Liver (tissue), 9 donors: Measurements from ENCODE around the gene NR2F1. TPM values are rescaled to one million over a fixed set of nuclear protein-coding genes. Genes with fewer than 3 reads are reported as not detected.

Source experiments
- DNase-seq: peaks from one replicate; pipeline ENCODE4 v3.0.0-alpha.2; 2017; ENCODE audit warnings: low spot score
- H3K27ac ChIP-seq, 2 donors: one replicate each; pipeline ENCODE4 v1.7.0; 2013; ENCODE audit warnings: inconsistent platforms in 2 of 2, low read length in 2 of 2, control low read depth in 1 of 2, low read depth in 1 of 2, mild to moderate bottlenecking in 1 of 2
- H3K27me3 ChIP-seq, 4 donors: one replicate each; pipeline versions ENCODE4 v1.6.1 to v1.7.0; 2013; ENCODE audit warnings: low read length in 3 of 4, inconsistent platforms in 1 of 4, mild to moderate bottlenecking in 1 of 4, moderate library complexity in 1 of 4; ENCODE audit not compliant: control insufficient read depth in 4 of 4, insufficient read depth in 4 of 4
- H3K36me3 ChIP-seq, 4 donors: one replicate each; pipeline versions ENCODE4 v1.6.1 to v1.7.0; 2013; ENCODE audit warnings: low read length in 3 of 4, mild to moderate bottlenecking in 3 of 4, low read depth in 1 of 4, moderate library complexity in 1 of 4; ENCODE audit not compliant: control insufficient read depth in 4 of 4, insufficient read depth in 3 of 4
- H3K4me1 ChIP-seq, 4 donors: one replicate each; pipeline versions ENCODE4 v1.6.1 to v1.7.0; 2013; ENCODE audit warnings: low read length in 3 of 4, mild to moderate bottlenecking in 3 of 4, moderate library complexity in 1 of 4; ENCODE audit not compliant: control insufficient read depth in 4 of 4, insufficient read depth in 4 of 4
- H3K4me3 ChIP-seq, 3 donors: one replicate each; pipeline versions ENCODE4 v1.6.1 to v1.7.0; 2013; ENCODE audit warnings: low read length in 3 of 3, control low read depth in 1 of 3, low read depth in 1 of 3, mild to moderate bottlenecking in 1 of 3
- H3K9ac ChIP-seq, 2 donors: one replicate each; pipeline ENCODE4 v1.7.0; 2013; ENCODE audit warnings: low read length in 2 of 2, mild to moderate bottlenecking in 2 of 2, moderate library complexity in 2 of 2, control low read depth in 1 of 2, low read depth in 1 of 2
- H3K9me3 ChIP-seq, 4 donors: one replicate each; pipeline versions ENCODE4 v1.6.1 to v1.7.0; 2013; ENCODE audit warnings: low read length in 3 of 4; ENCODE audit not compliant: control insufficient read depth in 4 of 4
- CTCF ChIP-seq: fragments of 150-350 bp; IDR thresholded peaks from 2 replicates; pipeline ENCODE4 v1.5.1; 2017; ENCODE audit warnings: improper control_type of control experiment, low read depth, low read length; ENCODE audit not compliant: missing input control
- EGR1 ChIP-seq, 2 donors: IDR thresholded peaks; 2 replicates each; pipeline ENCODE4 v1.6.1; 2016 to 2018; ENCODE audit warnings: antibody characterized with exemption in 2 of 2, low read depth in 2 of 2
- FOXA1 ChIP-seq: IDR thresholded peaks from 2 replicates; pipeline ENCODE4 v1.6.1; 2016; ENCODE audit warnings: antibody characterized with exemption
- FOXA2 ChIP-seq: IDR thresholded peaks from 2 replicates; pipeline ENCODE4 v1.6.1; 2016; ENCODE audit warnings: antibody characterized with exemption
- GABPA ChIP-seq, 2 donors: IDR thresholded peaks in 1 of 2; conservative IDR thresholded peaks in 1 of 2; 2 replicates each; pipeline ENCODE4 v1.6.1; 2016; ENCODE audit warnings: antibody characterized with exemption in 2 of 2, mild to moderate bottlenecking in 1 of 2, moderate library complexity in 1 of 2
- HNF4A ChIP-seq, 2 donors: conservative IDR thresholded peaks; 2 replicates each; pipeline ENCODE4 v1.6.1; 2016; ENCODE audit warnings: antibody characterized with exemption in 2 of 2, mild to moderate bottlenecking in 2 of 2
- HNF4G ChIP-seq: IDR thresholded peaks from 2 replicates; pipeline ENCODE4 v1.6.1; 2016; ENCODE audit warnings: antibody characterized with exemption
- JUND ChIP-seq, 2 donors: IDR thresholded peaks; 2 replicates each; pipeline ENCODE4 v1.6.1; 2016; ENCODE audit warnings: antibody characterized with exemption in 2 of 2
- NR2F2 ChIP-seq: IDR thresholded peaks from 2 replicates; pipeline ENCODE4 v1.6.1; 2016; ENCODE audit warnings: antibody characterized with exemption
- RAD21 ChIP-seq, 2 donors: IDR thresholded peaks; 2 replicates each; pipeline ENCODE4 v1.6.1; 2016; ENCODE audit warnings: antibody characterized with exemption in 2 of 2, mild to moderate bottlenecking in 2 of 2
- REST ChIP-seq: IDR thresholded peaks from 2 replicates; pipeline ENCODE4 v1.6.1; 2016; ENCODE audit warnings: antibody characterized with exemption, mild to moderate bottlenecking
- RXRA ChIP-seq, 2 donors: IDR thresholded peaks; 2 replicates each; pipeline ENCODE4 v1.6.1; 2017 to 2018; ENCODE audit warnings: antibody characterized with exemption in 2 of 2, mild to moderate bottlenecking in 1 of 2
- SP1 ChIP-seq: IDR thresholded peaks from 2 replicates; pipeline ENCODE4 v1.6.1; 2018; ENCODE audit warnings: antibody characterized with exemption, mild to moderate bottlenecking
- TAF1 ChIP-seq: conservative IDR thresholded peaks from 2 replicates; pipeline ENCODE4 v1.6.1; 2016; ENCODE audit warnings: antibody characterized with exemption, mild to moderate bottlenecking
- WGBS: extraction: QIAGEN DNeasy Blood & Tissue Kit; methylation state at CpG from one replicate; pipeline ENCODE4 v1.1.7; 2013; 5-methylcytosine and 5-hydroxymethylcytosine counted together
- polyA plus RNA-seq, 2 donors: library from polyadenylated mRNA; stranded (reverse) in 1 of 2; unstranded in 1 of 2; fragments of 200-250 nt in 1 of 2; fragments of >200 nt in 1 of 2; fragmentation: Nextera tagmentation in 1 of 2; extraction: Ambion mirVana in 1 of 2; gene quantifications; one replicate each; pipeline versions ENCODE4 v1.2.1 to v1.2.3, GENCODE V29; 2013 to 2015
- total RNA-seq, 2 donors: library from RNA; depleted of rRNA; stranded (reverse); fragments of >200 nt; gene quantifications; one replicate each; pipeline ENCODE4 v1.2.3, GENCODE V29; 2014
- TF ChIP-seq, protein P1 (sequence below): IDR thresholded peaks from 2 replicates; pipeline ENCODE4 v1.6.1; 2016; ENCODE audit warnings: antibody characterized with exemption
- TF ChIP-seq, protein P2 (sequence below): IDR thresholded peaks from 2 replicates; pipeline ENCODE4 v1.6.1; 2016; ENCODE audit warnings: antibody characterized with exemption
- TF ChIP-seq, protein P3 (sequence below): IDR thresholded peaks from 2 replicates; pipeline ENCODE4 v1.6.1; 2016; ENCODE audit warnings: antibody characterized with exemption
- donor health status: healthy.
- donor health status: healthy.
- donor health status: healthy.
- donor health status: healthy.
- donor health status: healthy.

NR2F1 gene
- total and polyA plus RNA-seq, 4 donors = 3.9 to 13.0 (median 10.6) TPM

GRCh38 chr5:93623153-93623552, 40.1 kb downstream of the NR2F1 start:
- 77% methylated on average over 4 of the region's 4 CpGs for WGBS
- no peaks in the 10 kb centered on the region for H3K36me3 ChIP-seq
- no peak overlapping the region for H3K4me3 ChIP-seq
- no peak overlapping the region for H3K27ac ChIP-seq
- TF ChIP-seq EGR1 (IDR thresholded peaks at IDR 0.05; ENCODE audit: low read depth in 2 of 2) = no peak
- no peak for TF ChIP-seq RXRA (IDR thresholded peaks at IDR 0.05)
- TF ChIP-seq, protein P1, sequence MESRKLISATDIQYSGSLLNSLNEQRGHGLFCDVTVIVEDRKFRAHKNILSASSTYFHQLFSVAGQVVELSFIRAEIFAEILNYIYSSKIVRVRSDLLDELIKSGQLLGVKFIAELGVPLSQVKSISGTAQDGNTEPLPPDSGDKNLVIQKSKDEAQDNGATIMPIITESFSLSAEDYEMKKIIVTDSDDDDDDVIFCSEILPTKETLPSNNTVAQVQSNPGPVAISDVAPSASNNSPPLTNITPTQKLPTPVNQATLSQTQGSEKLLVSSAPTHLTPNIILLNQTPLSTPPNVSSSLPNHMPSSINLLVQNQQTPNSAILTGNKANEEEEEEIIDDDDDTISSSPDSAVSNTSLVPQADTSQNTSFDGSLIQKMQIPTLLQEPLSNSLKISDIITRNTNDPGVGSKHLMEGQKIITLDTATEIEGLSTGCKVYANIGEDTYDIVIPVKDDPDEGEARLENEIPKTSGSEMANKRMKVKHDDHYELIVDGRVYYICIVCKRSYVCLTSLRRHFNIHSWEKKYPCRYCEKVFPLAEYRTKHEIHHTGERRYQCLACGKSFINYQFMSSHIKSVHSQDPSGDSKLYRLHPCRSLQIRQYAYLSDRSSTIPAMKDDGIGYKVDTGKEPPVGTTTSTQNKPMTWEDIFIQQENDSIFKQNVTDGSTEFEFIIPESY = no peak
- TF ChIP-seq FOXA2 = no peak
- TF ChIP-seq REST = no peak
- TF ChIP-seq NR2F2 = no peak
- TF ChIP-seq RAD21 (IDR thresholded peaks at IDR 0.05) = no peak
- no peak for TF ChIP-seq SP1
- TF ChIP-seq FOXA1 = no peak
- TF ChIP-seq JUND (IDR thresholded peaks at IDR 0.05) = no peak
- TF ChIP-seq, protein P2, sequence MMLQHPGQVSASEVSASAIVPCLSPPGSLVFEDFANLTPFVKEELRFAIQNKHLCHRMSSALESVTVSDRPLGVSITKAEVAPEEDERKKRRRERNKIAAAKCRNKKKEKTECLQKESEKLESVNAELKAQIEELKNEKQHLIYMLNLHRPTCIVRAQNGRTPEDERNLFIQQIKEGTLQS = no peak
- no peak for TF ChIP-seq TAF1
- no peak for TF ChIP-seq HNF4A (conservative IDR thresholded peaks at IDR 0.05)
- DNase-seq = no peak
- no peak overlapping the region for H3K9ac ChIP-seq
- H3K9me3 ChIP-seq = no peaks in the 10 kb centered on the region
- peaks cover 0 to 14% (median 8%) of the 10 kb centered on the region in 4 donors for H3K4me1 ChIP-seq
- no peaks in the 10 kb centered on the region for H3K27me3 ChIP-seq

DNA sequence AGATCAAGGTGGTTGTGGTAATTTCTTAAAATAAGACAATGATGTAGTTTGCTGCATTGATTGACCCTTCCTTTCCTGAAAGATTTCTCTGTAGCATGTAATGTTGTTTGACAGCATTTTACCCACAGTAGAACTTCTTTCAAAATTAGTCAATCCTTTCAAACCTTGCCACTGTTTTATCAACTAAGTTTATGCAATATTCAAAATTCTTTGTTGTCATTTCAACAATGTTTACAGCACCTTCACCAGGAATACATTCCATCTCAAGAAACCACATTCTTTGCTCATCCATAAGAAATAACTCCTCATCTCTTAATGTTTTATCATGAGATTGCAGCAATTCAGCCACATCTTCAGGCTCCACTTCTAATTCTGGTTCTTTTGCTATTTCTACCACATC, 43.8 kb downstream of the NR2F1 start:
- DNase-seq = no peak
- H3K27me3 ChIP-seq = no peaks in the 10 kb centered on the region
- no peaks in the 10 kb centered on the region for H3K4me1 ChIP-seq
- H3K36me3 ChIP-seq = no peaks in the 10 kb centered on the region
- TF ChIP-seq GABPA (IDR thresholded peaks at IDR 0.05 in 1 of 2, conservative IDR thresholded peaks at IDR 0.05 in 1 of 2) (no peak), TAF1 (no peak), JUND (IDR thresholded peaks at IDR 0.05) (no peak), REST (no peak), CTCF (no peak), HNF4G (no peak), FOXA1 (no peak), RXRA (IDR thresholded peaks at IDR 0.05) (no peak)
- TF ChIP-seq, protein P3, sequence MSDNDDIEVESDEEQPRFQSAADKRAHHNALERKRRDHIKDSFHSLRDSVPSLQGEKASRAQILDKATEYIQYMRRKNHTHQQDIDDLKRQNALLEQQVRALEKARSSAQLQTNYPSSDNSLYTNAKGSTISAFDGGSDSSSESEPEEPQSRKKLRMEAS = no peak
- TF ChIP-seq, protein P1 = no peak
- H3K27ac ChIP-seq = no peak overlapping the region
- H3K9me3 ChIP-seq = no peaks in the 10 kb centered on the region
- H3K9ac ChIP-seq = no peak overlapping the region
- no peak overlapping the region for H3K4me3 ChIP-seq
